ENCODE measurements around the gene METTL16. TPM values are rescaled to one million over a fixed set of nuclear protein-coding genes. Genes with fewer than 3 reads are reported as not detected.
A peak's percentile ranks its signal among the peaks of the same experiment; 100 is the strongest.

Gene METTL16
- total and polyA plus RNA-seq, 7 donors = 11.2 to 33.0 (median 23.5) TPM

DNA sequence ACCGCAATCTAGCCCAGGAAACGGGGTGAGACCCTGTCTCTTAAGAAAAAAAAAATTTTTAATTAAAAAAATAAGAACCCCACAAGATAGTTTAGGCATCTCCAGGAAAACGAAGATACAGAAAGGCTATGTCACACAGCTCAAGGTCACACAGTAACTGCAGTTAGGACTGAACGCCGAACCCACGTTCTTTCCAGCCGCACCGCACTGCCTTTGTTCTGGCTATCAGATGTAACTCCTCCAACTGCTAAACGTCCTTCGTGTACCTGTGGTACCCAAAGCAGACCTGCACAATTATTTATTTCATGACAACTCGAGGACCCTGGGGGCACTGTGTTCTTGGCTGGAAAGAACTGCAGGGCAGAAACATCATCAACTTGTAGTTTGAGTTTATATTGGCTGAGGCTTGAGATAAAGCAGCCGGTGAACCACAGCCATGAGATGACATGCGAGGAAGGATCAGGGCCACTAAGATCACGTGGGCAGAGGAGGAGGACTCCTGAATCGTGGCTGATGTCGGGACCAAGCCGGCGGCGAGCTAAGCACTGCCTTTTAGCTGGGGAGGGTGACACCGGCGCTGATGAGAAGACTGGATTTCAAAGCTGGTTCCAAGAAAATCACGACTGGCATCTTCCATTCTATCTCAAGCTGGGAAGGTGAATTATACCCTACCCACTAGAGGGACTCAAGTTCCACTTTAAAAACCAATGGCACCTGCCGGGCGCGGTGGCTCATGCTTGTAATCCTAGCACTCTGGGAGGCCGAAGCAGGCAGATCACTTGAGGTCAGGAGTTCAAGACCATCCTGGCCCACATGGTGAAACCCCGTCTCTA lies 90.2 kb downstream of the METTL16 start:
- Histone ChIP-seq H3K27ac (no peak overlapping the region), H3K4me1 (peaks cover 20% of the 10 kb centered on the region), H3K27me3 (ENCODE audit: insufficient read depth in 3 of 3, low read length in 2 of 3) (no peaks in the 10 kb centered on the region), H3K9me3 (no peaks in the 10 kb centered on the region), H3K4me3 (no peak overlapping the region), H3K36me3 (ENCODE audit: insufficient read depth in 1 of 2, low read depth in 1 of 2) (peaks cover 0 to 21% of the 10 kb centered on the region in 2 donors)
- ATAC-seq = peak; percentile 62 to 74 (median 66)
- DNase-seq = peak in 1 of 2 donors; percentile 73
- TF ChIP-seq, protein P1, sequence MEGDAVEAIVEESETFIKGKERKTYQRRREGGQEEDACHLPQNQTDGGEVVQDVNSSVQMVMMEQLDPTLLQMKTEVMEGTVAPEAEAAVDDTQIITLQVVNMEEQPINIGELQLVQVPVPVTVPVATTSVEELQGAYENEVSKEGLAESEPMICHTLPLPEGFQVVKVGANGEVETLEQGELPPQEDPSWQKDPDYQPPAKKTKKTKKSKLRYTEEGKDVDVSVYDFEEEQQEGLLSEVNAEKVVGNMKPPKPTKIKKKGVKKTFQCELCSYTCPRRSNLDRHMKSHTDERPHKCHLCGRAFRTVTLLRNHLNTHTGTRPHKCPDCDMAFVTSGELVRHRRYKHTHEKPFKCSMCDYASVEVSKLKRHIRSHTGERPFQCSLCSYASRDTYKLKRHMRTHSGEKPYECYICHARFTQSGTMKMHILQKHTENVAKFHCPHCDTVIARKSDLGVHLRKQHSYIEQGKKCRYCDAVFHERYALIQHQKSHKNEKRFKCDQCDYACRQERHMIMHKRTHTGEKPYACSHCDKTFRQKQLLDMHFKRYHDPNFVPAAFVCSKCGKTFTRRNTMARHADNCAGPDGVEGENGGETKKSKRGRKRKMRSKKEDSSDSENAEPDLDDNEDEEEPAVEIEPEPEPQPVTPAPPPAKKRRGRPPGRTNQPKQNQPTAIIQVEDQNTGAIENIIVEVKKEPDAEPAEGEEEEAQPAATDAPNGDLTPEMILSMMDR (IDR thresholded peaks at IDR 0.05) = peak; percentile 38
- WGBS, 3 donors = 64 to 86% (median 65%) methylated on average over 27 of the region's 27 CpGs
- intact Hi-C loops (cut with DNase I) = loop anchor here in 1 of 2 donors (10.0 kb wide), 1 partner anchor 583 kb away; no protein-coding TSS in a partner anchor

DNA sequence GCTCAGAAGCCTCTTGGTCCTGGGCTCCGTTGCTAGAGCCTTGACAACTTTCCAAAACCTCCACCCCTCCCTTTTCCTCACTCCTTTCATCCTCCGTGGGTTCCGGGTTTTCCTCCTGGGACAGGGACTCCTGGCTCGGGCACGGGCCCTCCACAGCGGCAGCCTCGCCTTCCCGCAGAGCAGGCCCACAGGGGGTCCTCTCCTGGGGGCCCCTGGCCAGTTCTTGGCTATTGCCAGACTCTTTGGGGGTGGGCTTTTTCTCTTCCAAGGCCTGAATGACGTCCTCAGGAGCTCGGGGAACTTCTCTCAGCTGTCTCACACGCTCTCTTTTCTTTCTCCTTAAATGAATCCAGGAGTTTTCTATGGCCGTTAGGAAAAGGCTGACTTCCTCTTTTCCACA lies 91.5 kb downstream of the METTL16 start:
- intact Hi-C loops (cut with DNase I) = loop anchor here in 1 of 2 donors (10.0 kb wide), 1 partner anchor 585 kb away; no protein-coding TSS in a partner anchor
- no peak overlapping the region for H3K27ac ChIP-seq
- ATAC-seq = no peak

GRCh38 chr17:2419486-2419885 lies 92.2 kb downstream of the METTL16 start:
- Histone ChIP-seq H3K36me3 (ENCODE audit: insufficient read depth in 1 of 2, low read depth in 1 of 2) (peaks cover 0 to 25% of the 10 kb centered on the region in 2 donors), H3K27me3 (ENCODE audit: insufficient read depth in 3 of 3, low read length in 2 of 3) (no peaks in the 10 kb centered on the region), H3K4me1 (peaks cover 25% of the 10 kb centered on the region), H3K4me3 (no peak overlapping the region), H3K27ac (peak overlapping the region; percentile 80), H3K9me3 (no peaks in the 10 kb centered on the region)
- TF ChIP-seq, protein P1 (IDR thresholded peaks at IDR 0.05) = no peak
- WGBS, 3 donors = 79 to 87% (median 80%) methylated on average over 6 of the region's 6 CpGs
- DNase-seq = no peak
- intact Hi-C loops (cut with DNase I) = loop anchor here in 1 of 2 donors (5.0 to 10.0 kb wide), 2 partner anchors 55 to 288 kb away; no protein-coding TSS in a partner anchor
- peak in 1 of 4 donors; percentile 7 for ATAC-seq

More for the DNA sequence above, 91.5 kb downstream of the METTL16 start:
- WGBS, 3 donors = 57 to 69% (median 65%) methylated on average over 12 of the region's 12 CpGs
- Histone ChIP-seq H3K27me3 (ENCODE audit: insufficient read depth in 3 of 3, low read length in 2 of 3) (no peaks in the 10 kb centered on the region), H3K4me3 (no peak overlapping the region), H3K9me3 (no peaks in the 10 kb centered on the region), H3K36me3 (ENCODE audit: insufficient read depth in 1 of 2, low read depth in 1 of 2) (peaks cover 0 to 21% of the 10 kb centered on the region in 2 donors), H3K4me1 (peaks cover 25% of the 10 kb centered on the region)
- DNase-seq = no peak
- TF ChIP-seq, protein P1 (IDR thresholded peaks at IDR 0.05) = no peak

DNA sequence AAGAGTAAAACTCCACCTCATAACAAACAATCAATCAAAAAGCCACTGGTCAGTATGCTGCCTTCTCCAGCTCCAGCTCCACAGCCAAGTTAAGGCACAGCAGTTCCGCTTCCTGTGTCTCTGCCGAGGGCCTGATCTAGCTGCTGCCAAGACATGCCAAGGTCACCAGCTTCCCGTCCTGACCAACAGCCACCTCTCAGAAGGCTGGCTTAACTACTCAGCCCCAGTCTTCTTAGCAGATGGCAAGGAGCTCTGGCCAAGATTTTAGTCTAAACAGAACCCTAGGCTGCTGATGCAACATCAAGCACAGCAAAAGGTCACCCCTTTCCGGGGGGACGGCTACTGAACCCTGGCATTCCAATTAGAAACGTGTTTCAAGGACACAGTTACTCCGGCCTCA lies 93.1 kb downstream of the METTL16 start:
- Histone ChIP-seq H3K9me3 (no peaks in the 10 kb centered on the region), H3K4me1 (peaks cover 25% of the 10 kb centered on the region), H3K4me3 (no peak overlapping the region), H3K27ac (peak overlapping the region; percentile 80), H3K27me3 (ENCODE audit: insufficient read depth in 3 of 3, low read length in 2 of 3) (no peaks in the 10 kb centered on the region), H3K36me3 (ENCODE audit: insufficient read depth in 1 of 2, low read depth in 1 of 2) (peaks cover 0 to 30% of the 10 kb centered on the region in 2 donors)
- DNase-seq = peak; percentile 31 to 67
- ATAC-seq = peak; percentile 61 to 81 (median 78)
- TF ChIP-seq, protein P1 (IDR thresholded peaks at IDR 0.05) = no peak
- 27 to 41% (median 29%) methylated on average over 7 of the region's 7 CpGs for WGBS, 3 donors
- intact Hi-C loops (cut with DNase I) = loop anchor here in 1 of 2 donors (5.0 to 10.0 kb wide), 2 partner anchors 54 to 289 kb away; no protein-coding TSS in a partner anchor

Data from psoas muscle (tissue), 8 donors.